ENCODE results near the gene ZFR2.
"Not testable (repeated sequence)": the region's sequence is repeated elsewhere in the genome, so short reads cannot be mapped to it uniquely, and the experiment has no call there.

ZFR2 gene

DNA sequence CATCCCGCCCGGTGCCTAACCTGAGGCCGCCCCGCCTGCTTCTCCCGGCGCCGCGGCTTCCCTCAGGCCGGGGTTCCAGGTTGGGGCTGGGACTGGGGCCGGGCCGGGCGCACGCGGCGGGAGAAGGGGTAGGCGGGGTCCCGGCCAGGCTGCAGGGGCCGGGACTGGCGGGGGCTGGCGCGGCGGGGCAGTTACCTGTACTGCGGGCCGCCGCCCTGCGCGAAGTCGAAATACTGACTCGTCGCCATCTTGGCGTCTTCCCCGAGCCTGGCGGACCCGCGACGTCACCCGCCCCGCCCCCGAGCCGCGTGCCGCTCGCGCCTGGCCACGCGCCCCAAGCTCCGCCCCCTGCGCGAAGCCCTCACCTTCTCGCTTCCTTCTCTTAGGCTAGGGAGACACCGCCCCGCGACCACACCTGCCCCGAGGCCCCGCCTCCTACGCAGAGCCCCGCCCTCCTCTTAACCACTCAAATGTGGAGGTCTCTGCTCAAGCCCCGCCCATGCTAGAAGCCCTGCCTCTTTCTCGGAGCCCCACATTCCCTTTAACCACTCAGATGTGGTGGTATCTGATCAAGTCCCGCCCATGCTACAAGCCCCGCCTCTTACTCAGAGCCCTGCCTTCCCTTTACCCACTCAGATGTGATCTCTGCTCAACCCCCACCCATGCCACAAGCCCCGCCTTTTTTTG lies at the start of gene ZFR2:
Gene ZFR2, minus strand, starts transcription at position 269 of the 687 bp plus-strand sequence. Its CDS starts 21 bp downstream, at position 248.
- no peak for DNase-seq (ENCODE audit: low read depth)

DNA sequence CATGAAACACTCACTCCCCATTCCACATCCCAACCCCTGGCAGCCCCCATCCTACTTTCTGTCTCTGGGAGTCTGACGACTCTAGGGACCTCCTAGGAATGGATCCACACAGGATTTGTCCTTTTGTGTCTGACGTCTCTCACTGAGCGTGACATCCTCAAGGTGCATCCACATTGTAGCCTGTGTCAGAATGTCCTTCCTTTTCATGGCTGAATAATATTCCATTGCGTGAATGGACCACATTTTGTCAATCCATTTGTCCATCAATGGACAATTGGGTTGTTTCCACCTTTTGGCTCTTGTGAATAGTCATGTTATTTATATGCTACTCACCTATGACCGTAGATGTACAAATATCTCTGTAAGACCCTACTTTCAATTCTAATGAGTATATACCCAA lies 47.2 kb upstream of the ZFR2 start:
- DNase-seq (ENCODE audit: low read depth) = no peak

DNA sequence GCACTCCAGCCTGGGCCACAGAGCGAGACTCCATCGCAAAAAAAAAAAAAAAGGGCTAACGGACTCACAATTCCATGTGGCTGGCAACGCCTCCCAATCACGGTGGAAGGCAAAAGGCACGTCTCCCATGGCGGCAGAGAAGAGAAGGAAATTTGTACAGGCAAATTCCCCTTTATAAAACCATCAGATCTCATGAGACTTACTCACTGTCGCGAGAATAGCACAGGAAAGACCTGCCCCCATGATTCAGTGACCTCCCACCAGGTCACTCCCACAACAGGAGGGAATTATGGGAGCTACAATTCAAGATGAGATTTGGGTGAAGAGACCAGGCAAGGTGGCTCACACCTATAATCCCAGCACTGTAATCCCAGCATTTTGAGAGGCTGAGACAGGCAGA lies 45.4 kb upstream of the ZFR2 start:
- DNase-seq (ENCODE audit: low read depth) = no peak

DNA sequence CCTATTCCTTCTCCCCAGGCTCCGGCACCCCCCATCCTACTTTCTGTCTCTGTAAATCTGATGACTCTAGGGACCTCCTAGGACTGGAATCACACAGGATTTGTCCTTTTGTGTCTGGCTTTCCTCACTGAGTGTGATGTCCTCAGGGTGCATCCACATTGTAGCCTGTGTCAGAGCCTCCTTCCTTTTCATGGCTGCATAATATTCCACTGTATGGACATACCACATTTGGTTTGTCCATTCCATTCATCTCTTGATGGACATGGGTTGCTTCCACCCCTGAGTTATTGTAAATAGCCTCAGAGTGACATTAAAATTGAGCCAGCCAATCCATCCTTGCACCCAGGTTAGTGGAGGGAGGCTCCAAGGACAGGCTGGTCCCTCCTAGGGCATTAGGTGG lies 41.3 kb upstream of the ZFR2 start:
- DNase-seq (ENCODE audit: low read depth) = no peak

DNA sequence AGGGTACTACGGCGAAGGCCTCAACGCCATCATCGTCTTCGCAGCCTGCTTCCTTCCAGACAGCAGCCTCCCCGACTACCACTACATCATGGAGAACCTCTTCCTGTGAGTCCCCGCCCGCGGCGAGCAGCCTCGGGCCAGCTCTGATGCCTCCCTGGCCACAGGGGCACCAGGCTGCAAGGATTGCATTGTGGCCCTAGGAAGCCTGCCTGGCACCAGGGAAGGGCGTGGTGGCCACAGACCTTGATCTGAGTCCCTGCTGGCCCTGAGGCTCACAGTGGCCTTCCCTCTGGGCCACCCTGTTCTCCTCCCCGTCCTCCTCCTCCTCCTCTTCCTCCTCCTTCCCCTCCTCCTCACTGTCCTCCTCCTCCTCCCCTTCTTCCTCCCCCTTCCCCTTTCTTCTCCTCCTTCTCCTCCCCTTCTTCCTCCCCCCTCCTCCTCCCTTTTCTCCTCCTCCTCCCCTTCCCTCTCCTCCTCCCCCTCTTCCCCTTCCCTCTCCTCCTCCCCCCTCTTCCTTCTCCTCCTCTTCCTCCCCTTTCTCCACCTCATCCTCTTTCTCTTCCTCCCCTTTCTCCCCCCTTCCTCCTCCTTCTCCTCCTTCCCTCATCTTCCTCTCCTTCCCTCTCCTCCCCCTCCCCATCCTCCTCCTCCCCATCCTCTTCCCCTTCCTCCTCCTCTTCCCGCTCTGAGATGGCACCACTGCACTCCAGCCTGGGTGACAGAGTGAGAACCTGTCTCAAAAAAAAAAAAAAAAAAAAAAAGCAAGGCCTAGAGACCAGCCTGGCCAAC lies 39.6 kb upstream of the ZFR2 start:
- DNase-seq (ENCODE audit: low read depth) = no peak

DNA sequence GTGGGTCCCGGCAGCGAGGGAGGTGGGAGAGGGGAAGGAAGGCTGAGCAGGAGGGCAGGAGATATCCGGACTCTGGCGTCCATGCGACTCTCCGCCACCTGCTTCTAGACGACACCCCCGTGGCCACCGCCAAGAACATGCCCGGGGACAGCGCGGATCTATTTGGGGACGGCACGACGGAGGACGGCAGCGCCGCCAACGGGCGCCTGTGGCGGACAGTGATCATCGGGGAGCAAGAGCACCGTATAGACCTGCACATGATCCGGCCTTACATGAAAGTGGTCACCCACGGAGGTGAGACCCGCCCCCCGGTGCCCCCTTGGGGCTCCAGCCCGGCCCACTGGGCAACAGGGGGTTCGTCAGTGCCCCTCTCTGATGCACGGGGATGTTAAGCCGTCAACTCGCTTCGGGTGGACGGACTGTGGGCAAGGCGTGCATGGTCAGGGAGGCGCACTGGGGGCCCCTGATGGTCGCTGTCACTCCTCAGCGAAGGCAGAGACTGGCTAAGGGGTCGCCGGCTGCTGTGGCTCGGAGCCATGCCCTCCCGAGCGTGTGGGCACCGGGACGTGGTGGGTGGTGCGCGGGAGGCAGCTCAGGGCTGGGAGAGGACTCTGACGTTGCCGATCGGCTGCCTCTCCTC lies 38.9 kb upstream of the ZFR2 start:
- DNase-seq (ENCODE audit: low read depth) = no peak

DNA sequence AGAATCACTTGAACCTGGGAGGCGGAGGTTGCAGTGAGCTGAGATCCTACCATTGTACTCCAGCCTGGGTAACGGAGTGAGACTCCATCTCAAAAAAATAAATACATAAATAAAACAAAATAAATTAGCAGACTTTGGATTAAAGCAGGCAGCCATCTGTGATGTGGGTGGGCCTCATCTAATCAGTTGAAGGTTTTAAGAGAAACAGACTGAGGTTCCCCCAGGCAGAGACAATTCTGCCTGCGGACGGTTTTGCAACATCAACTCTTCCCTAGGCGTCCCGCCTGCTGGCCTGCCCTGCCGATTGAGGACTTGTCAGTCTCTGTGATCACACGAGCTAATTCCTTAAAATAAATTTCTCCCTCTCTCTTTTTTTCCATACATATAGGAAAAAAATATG lies 35.4 kb upstream of the ZFR2 start:
- DNase-seq (ENCODE audit: low read depth) = no peak

DNA sequence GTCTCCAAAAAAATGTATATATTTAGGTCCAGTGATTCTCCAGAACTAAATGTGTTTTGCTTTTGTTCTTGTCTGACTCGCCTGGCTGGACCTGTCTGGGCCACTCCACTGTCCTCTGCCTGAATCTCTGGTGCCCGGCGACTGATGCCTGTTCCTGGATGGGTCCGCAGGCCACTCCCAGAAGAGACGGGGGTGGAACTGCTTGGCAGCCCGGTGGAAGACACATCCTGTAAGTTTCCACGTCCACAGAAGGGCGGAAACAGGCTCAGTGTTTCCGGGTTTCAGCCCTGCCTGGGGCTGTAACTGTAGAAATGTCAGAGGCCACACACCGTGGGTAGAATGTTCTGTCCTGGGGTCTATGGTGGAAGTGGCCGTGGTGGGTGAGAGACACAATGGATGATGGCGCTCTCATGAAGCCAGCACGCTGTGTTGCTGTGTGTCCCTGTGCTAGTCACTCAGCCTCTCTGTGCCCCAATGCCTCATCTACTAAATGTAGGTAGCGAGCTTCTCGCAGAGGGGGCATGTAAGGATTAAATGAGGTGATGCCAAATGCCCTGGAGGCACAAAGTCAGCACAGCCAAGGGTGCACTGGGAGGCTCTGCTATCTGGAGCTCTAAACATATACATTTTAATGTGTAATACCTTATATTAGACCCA lies 33.6 kb upstream of the ZFR2 start:
- DNase-seq (ENCODE audit: low read depth) = no peak

DNA sequence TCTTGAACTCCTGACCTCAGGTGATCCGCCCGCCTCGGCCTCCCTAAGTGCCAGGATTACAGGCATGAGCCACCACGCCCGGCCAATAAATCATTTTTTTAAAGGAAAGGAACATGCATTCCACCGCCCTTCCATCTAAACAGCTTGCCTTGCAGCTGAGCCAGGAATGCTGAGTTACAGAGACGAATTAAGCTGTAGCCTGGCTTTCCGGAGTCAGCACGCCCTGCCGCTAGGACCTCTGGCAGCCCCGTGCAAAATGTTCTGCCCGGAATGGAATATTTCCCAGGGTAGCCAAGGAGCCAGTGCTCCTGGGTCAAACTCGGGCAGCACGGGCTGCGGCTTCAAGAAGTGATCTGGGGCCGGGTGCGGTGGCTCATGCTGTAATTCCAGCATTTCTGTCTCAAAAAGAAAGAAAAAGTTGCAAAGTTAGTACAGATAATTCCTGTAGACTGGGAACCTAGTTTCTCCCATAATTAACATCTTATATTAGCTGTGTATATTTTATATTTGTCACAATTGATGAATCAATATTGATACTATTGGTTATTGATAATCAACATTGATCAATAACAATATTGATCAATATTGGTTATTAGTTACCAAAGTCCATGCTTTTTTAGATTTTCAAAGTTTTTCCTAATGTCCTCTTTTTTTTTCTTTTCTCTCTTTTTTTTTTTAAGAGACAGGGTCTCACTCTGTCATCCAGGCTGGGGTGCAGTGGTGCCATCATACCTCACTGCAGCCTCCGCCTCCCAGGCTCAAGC lies 30.9 kb upstream of the ZFR2 start:
- no peak for DNase-seq (ENCODE audit: low read depth)

DNA sequence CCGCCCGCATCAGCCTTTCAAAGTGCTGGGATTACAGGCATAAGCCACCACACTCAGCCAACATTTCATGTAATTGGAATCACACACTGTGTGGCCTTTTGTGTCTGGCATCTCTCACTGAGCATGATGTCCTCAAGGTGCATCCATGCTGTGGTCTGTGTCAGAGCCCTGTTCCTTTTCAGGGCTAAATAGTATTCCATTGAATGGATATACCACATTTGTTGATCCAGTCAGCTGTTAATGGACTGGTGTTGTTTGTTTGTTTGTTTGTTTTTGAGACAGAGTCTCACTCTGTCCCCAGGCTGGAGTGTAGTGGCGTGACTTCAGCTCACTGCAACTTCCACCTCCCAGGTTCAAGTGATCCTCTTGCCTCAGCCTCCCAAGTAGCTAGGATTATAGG lies 29.6 kb upstream of the ZFR2 start:
- DNase-seq (ENCODE audit: low read depth) = no peak

DNA sequence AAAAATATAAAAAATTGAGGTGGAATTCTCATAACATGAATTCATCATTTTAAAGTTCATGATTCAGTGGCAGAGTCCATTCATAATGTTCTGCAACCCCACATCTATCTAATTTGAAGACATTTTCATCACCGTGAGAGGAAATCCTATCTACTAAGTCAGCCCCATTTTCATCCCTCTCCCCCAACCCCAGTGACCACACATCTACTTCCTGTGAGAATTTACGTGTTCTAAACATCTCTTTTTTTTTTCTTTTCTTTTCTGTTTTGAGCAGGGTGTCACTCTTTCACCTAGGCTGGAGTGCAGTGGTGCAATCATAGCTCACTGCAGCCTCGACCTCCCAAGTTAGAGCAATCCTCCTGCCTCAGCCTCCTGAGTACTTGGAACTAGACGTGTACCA lies 29.1 kb upstream of the ZFR2 start:
- DNase-seq (ENCODE audit: low read depth) = no peak

DNA sequence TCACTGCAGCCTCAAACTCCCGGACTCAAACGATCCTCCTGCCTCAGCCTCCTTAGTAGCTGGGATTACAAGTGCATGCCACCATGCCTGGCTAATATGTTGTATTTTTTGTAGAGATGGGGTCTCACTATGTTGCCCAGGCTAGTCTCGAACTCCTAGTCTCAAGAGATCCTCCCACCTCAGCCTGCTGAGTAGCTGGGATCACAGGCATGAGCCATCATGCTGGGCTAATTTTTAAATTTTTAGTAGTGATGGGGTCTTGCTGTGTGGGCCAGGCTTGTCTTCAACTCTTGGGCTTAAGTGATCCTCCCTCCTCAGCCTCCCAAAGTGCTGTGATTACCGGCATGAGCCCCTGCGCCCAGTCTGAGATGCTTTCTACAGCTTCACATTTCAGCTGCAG lies 26.9 kb upstream of the ZFR2 start:
- DNase-seq (ENCODE audit: low read depth) = no peak

DNA sequence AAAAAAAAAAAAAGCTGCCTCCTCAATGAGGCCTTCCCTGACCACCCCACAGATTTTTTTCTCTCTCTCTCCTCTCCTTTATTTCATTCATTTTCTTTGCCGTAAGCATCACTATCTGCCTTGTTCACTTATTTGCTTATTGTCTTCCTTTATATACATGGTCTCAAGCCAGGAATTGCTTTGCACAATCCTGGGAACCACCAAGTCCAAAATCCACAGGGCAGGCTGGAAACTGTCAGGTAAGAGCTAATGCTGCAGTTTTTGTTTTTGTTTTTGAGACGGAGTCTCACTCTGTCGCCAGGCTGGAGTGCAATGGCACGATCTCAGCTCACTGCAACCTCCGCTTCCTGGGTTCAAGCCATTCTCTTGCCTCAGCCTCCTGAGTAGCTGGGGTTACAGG lies 26.1 kb upstream of the ZFR2 start:
- DNase-seq (ENCODE audit: low read depth) = not testable (repeated sequence)

DNA sequence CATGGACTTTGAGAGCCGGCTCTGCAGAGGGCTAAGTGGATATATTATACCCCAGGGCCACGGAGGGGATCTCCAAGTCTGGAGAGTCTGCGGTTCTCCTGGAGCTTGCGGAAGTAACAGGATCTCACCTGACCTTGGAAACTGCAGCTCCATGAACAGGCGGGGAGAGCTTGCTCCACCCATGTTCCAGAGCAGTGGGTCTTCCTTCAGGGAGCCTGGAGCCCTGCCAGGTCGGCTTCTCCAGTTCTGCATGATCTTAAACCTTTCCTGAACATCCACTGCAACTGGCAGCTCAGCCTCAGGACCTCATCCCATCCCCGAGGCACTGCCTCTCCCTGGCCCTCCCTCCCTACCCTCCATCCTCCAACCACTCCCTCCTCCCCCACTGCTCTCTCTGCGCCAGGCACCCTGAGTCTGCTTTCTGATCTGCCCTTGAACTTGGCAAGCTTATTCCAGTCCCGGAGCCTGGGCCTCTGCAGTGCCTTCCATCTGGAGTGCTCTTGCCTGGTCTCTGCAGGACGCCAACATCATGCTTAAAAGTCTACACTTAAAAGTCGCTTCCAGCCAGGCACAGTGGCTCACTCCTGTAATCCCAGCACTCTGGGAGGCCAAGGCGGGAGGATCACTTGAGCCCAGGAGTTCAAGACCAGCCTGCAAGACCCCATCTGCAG lies 24.8 kb upstream of the ZFR2 start:
- DNase-seq (ENCODE audit: low read depth) = no peak

DNA sequence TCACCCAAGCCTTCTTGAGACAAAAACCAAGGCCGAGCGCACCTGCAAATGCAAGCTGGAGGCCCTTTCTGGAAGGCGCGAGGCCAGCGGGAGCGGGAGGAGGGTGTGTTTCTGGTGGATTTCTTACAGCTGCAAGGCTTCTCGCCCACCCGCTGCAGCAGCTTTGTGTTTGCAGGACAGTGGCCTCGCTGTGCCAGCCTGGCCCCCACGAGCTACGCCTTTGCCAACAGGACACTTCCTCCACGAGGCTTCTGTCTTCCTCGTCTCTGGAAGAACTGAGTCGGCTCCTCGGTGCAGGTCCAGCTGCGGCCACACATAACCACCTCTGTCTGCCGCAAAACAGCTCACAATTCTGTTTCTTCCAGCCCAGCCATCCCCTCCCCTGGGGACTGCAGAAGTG lies 21.8 kb upstream of the ZFR2 start:
- no peak for DNase-seq (ENCODE audit: low read depth)

DNA sequence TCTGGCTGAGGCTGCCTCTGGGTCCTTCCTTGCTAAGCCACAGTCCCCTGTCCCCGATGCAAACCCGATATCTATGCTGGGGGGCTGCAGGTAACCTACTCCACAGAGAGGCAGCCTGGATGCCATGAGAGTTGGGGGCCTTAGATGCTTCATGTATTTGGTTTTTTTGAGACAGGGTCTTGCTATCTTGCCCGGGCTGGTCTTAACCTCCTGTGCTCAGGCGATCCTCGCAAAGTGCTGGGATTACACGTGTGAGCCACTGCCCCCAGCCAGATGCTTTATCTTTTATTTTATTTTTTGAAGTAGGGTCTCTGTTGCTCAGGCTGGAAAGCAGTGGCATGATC lies 13.2 kb upstream of the ZFR2 start:
- DNase-seq (ENCODE audit: low read depth) = no peak

DNA sequence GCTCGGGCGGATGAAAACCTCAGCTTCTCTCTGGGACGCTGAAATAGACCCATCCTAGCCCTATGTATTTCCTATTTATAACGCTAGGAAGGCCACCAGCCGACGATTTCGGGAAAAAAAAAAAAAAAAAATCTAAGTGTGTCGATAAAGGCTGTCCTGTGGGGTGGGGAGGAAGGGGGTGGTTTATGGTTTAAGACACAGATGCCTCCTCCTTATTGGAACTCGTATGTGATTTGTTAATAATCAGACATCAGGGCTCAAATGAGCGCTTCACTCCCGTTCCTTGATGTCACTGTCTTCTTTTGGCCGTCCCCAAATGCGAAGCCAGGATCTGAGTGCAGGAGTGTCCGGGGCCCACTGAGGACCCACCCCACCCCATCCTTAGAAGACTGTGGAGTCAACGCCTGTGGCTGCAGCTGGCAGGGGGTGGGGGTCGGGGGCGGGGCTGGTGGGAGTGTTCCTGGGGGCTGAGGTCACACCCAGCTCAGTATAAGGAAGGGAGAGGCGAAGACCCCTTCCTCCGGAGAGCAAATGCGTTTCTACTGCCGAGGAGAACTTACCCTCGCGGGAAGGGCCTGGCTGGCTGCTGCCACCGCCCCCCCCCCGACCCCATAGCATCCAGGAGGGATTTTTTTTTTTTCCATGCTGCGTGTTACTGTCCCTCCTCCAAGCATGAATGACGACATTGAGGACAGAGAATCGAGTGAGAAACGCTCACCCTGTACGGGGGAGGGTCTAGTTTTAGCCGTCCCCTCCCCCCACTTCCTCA lies 12.6 kb upstream of the ZFR2 start:
- DNase-seq (ENCODE audit: low read depth) = no peak

DNA sequence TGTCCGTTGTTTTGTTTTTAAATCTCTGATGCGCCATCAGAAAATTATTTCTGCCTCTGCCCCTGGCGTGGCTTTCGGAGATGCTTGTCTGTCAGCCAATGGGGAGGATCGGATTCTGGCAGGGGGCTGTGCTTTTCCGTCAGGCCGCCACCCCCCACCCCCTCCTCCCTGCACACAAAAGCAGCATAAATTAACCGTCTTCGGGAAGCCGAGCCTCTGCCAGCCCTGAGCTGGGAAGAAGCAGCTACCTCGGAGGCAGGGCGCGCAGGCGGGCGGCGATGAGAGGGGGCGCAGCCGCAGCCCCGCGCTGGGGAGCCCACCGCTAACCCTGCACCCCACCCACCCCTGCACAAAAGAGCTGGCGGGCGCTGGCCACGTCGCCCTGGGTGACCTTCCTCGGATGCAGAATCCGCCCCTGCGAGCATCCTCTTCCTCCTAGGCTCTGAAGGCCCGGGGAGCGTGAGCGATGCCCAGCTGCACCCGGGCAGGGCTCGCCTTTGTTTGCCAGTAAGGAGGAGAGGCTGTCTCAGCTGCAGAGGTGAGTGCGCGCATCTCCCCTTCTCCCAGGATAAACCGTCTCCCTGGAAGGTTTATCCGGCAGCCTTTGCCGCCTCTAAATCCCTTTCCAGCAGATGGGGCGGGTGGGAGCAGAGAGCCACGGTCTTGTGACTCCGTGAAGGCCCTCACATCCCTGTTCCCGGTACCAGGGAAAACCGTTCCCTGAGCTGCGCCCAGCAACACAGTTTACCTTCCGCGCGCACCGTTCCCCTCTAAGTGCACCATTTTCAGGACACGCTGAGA lies 11.8 kb upstream of the ZFR2 start, which contains the start of gene ATCAY:
Gene ATCAY, plus strand, starts transcription at position 215 of the 801 bp plus-strand sequence. CDS start 5,083 bp downstream, outside the sequence.
- DNase-seq (ENCODE audit: low read depth) = no peak

DNA sequence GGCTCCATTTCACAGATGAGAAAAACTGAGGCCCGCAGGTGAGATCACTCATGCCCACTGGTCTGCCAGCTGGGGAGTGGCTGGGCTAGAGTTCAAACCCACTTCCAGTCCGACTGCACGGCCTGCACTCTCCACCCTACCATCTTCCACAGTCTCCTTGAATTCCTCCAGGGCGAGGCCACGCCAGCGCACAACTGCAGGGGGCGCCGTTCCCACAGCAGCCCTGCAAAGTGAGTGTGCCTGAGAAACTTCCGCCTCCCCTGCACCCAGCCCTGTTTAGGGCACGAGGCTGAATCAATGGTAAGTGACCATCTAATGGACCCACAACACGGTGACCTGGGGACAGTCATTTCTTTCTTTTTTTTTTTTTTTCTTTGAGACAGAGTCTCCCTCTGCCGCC lies 10.8 kb upstream of the ZFR2 start:
- DNase-seq (ENCODE audit: low read depth) = no peak

DNA sequence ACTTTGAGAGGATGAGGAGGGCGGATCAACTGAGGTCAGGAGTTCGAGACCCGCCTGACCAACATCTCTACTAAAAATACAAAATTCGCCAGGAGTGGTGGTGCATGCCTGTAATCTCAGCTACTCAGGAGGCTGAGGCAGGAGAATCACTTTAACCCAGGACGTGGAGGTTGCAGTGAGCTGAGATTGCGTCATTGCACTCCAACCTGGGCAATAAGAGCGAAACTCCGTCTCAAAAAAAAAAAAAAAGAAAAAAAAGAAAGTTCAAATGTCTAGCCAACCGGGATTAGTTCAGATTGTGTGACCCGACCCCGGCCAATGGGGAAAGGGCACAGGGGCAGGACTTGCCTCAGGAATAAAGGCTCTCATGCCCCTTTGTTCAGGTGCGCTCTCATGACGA lies 5.9 kb upstream of the ZFR2 start:
- not testable (repeated sequence) for DNase-seq (ENCODE audit: low read depth)
